Fibroblast of mammary gland (primary cell): ENCODE results near the gene CACNA1C.

Experiments
- DNase-seq: peaks from one replicate; pipeline ENCODE4 v3.0.0-alpha.2; 2010; ENCODE audit warnings: low read depth
- H3K4me3 ChIP-seq: 2 replicates; pipeline ENCODE4 v1.5.1; 2011; ENCODE audit warnings: low read depth, mild to moderate bottlenecking, low read length, moderate library complexity; ENCODE audit not compliant: control insufficient read depth
- CTCF ChIP-seq: conservative IDR thresholded peaks from 2 replicates; pipeline ENCODE4 v1.5.1; 2011; ENCODE audit warnings: low read depth, low read length, inconsistent platforms; ENCODE audit not compliant: control insufficient read depth, insufficient read depth

The CACNA1C gene

GRCh38 chr12:2647186-2647585, 594.4 kb downstream of the CACNA1C start:
- no peak for DNase-seq
- no peak for TF ChIP-seq CTCF
- H3K4me3 ChIP-seq, result no peak overlapping the region

- TF ChIP-seq CTCF, result no peak
- H3K4me3 ChIP-seq, result no peak overlapping the region
- no peak for DNase-seq
Measured at GRCh38 chr12:2648406-2648805, 595.6 kb downstream of the CACNA1C start.

- no peak for TF ChIP-seq CTCF
- no peak for DNase-seq
- H3K4me3 ChIP-seq, result no peak overlapping the region
Measured at GRCh38 chr12:2649201-2650030, 596.6 kb downstream of the CACNA1C start.

GRCh38 chr12:2650261-2651067, 597.7 kb downstream of the CACNA1C start:
- DNase-seq, result no peak
- no peak overlapping the region for H3K4me3 ChIP-seq
- no peak for TF ChIP-seq CTCF

- no peak for DNase-seq
- TF ChIP-seq CTCF, result no peak
- no peak overlapping the region for H3K4me3 ChIP-seq
Measured at GRCh38 chr12:2651068-2651965, 598.5 kb downstream of the CACNA1C start.

- no peak overlapping the region for H3K4me3 ChIP-seq
- TF ChIP-seq CTCF, result no peak
- no peak for DNase-seq
Measured at GRCh38 chr12:2652011-2652400, 599.2 kb downstream of the CACNA1C start.
